Sigmoid colon (tissue), 7 donors: ENCODE data around the gene LRRC31. TPM values are rescaled to one million over a fixed set of nuclear protein-coding genes. Genes with fewer than 3 reads are reported as not detected.

Source experiments
- polyA plus RNA-seq, 3 donors: library from polyadenylated mRNA; stranded (reverse); fragments of 200-250 nt; gene quantifications; one replicate each; pipeline ENCODE4 v1.2.3, GENCODE V29; 2013
- total RNA-seq, 4 donors: library from RNA; depleted of rRNA; stranded (reverse); fragments of >200 nt; gene quantifications; one replicate each; pipeline ENCODE4 v1.1.0, GENCODE V29; 2016
- donor health status: healthy with polysubstance abuse.
- donor health status: Bipolar disorder and iron deficiency.
- donor health status: healthy.

The LRRC31 gene
- total and polyA plus RNA-seq, 7 donors: 0.36 to 81.1 (median 31.2) TPM; not detected in 3

Other genes starting within 250 kb of the LRRC31 start
- 10 to 100 TPM in 1 of 4 donors, 1 to 10 TPM in 3; 3.0 to 17.7 (median 4.6) TPM for gene MECOM, start 206.2 kb downstream of the LRRC31 start, total RNA-seq
- gene MECOM, start 206.2 kb downstream of the LRRC31 start, polyA plus RNA-seq: 10 to 100 TPM; 12.0 to 23.2 (median 15.3) TPM
- 100 to 1,000 TPM in 3 of 4 donors, 10 to 100 TPM in 1; 65.3 to 220 (median 125) TPM for gene TERC, start 104.9 kb downstream of the LRRC31 start, total RNA-seq
- gene TERC, start 104.9 kb downstream of the LRRC31 start, polyA plus RNA-seq: under 1 TPM in 1 of 3 donors, not detected in 2; 0.44 TPM
- gene ACTRT3, start 100.4 kb downstream of the LRRC31 start, total RNA-seq: 1 to 10 TPM in 3 of 4 donors, under 1 TPM in 1; 0.99 to 4.4 (median 1.4) TPM
- gene ACTRT3, start 100.4 kb downstream of the LRRC31 start, polyA plus RNA-seq: 1 to 10 TPM in 2 of 3 donors, under 1 TPM in 1; 0.69 to 1.4 (median 1.2) TPM
- gene MYNN, start 96.5 kb downstream of the LRRC31 start, total RNA-seq: 10 to 100 TPM; 15.5 to 24.4 (median 21.2) TPM
- 1 to 10 TPM; 7.6 to 9.9 (median 9.6) TPM for gene MYNN, start 96.5 kb downstream of the LRRC31 start, polyA plus RNA-seq
- gene LRRIQ4, start 57.1 kb downstream of the LRRC31 start, total RNA-seq: not detected
- gene LRRIQ4, start 57.1 kb downstream of the LRRC31 start, polyA plus RNA-seq: not detected
- 1 to 10 TPM; 1.1 to 3.9 (median 2.3) TPM for gene LRRC34, start 57.0 kb downstream of the LRRC31 start, total RNA-seq
- gene LRRC34, start 57.0 kb downstream of the LRRC31 start, polyA plus RNA-seq: 1 to 10 TPM in 1 of 3 donors, under 1 TPM in 1, not detected in 1; 0.60 to 1.1 TPM
- gene SAMD7, start 41.6 kb upstream of the LRRC31 start, total RNA-seq: not detected
- not detected for gene SAMD7, start 41.6 kb upstream of the LRRC31 start, polyA plus RNA-seq
- gene SEC62, start 96.9 kb upstream of the LRRC31 start, total RNA-seq: 10 to 100 TPM; 77.7 to 82.6 (median 79.8) TPM
- 10 to 100 TPM; 15.0 to 36.8 (median 27.6) TPM for gene SEC62, start 96.9 kb upstream of the LRRC31 start, polyA plus RNA-seq
- 1 to 10 TPM in 2 of 4 donors, under 1 TPM in 1, not detected in 1; 0.16 to 2.3 (median 1.1) TPM for gene GPR160, start 168.1 kb upstream of the LRRC31 start, total RNA-seq
- 10 to 100 TPM; 27.6 to 93.7 (median 70.7) TPM for gene GPR160, start 168.1 kb upstream of the LRRC31 start, polyA plus RNA-seq